HepG2 (cell line): ENCODE results near the gene CAPRIN1.

ENCODE experiments used
- CEBPB ChIP-seq: IDR thresholded peaks from 2 replicates; pipeline ENCODE4 v1.6.1; 2011; ENCODE audit warnings: low read depth, low read length, improper control_type of control experiment, borderline replicate concordance
- NCOA5 ChIP-seq: sonication (generic); formaldehyde crosslinking; IDR thresholded peaks from 2 replicates; pipeline ENCODE4 v1.4.0; 2020; ENCODE audit warnings: missing genetic modification reagents
- POLR2AphosphoS5 ChIP-seq: IDR thresholded peaks from 2 replicates; pipeline ENCODE4 v1.6.1; 2012; ENCODE audit warnings: low read depth, low read length
- SP4 ChIP-seq: sonication (generic); formaldehyde crosslinking; IDR thresholded peaks from 2 replicates; pipeline ENCODE4 v1.8.1; 2023; ENCODE audit warnings: mild to moderate bottlenecking, missing genetic modification reagents
- ZFYVE20 ChIP-seq: sonication (generic); formaldehyde crosslinking; IDR thresholded peaks from 2 replicates; pipeline ENCODE4 v1.8.0; 2023; ENCODE audit warnings: low read depth, mild to moderate bottlenecking, moderate library complexity, missing genetic modification reagents, borderline replicate concordance
- ZIK1 ChIP-seq: sonication (generic); formaldehyde crosslinking; IDR thresholded peaks from 2 replicates; pipeline ENCODE4 v1.5.0; 2020; ENCODE audit warnings: mild to moderate bottlenecking, low read depth, missing genetic modification reagents, borderline replicate concordance

- TF ChIP-seq CEBPB (no peak), ZFYVE20 (CRISPR knock-in tag) (no peak), NCOA5 (CRISPR knock-in tag) (no peak), SP4 (CRISPR knock-in tag) (no peak), POLR2AphosphoS5 (no peak), ZIK1 (CRISPR knock-in tag) (no peak)
Observed at GRCh38 chr11:34114014-34114413, 62.5 kb downstream of the CAPRIN1 start.
